Stimulated activated CD8-positive, alpha-beta memory T cell treated with anti-CD3 and anti-CD28 coated beads, Interleukin-2, amount 100 ng/mL, for 1 hour (primary cell): ENCODE results near the gene KCNG3.

Experiments used
- DNase-seq, 2 donors: peaks; one replicate each; pipeline ENCODE4 v3.0.0-alpha.2; 2020; ENCODE audit warnings: low read depth in 2 of 2

KCNG3 gene

GRCh38 chr2:42486145-42486906, 7.5 kb downstream of the KCNG3 start:
- DNase-seq, result no peak

- no peak for DNase-seq
Measured at GRCh38 chr2:42480402-42480801, 13.4 kb downstream of the KCNG3 start.

- DNase-seq, result no peak
Measured at GRCh38 chr2:42474765-42475454, 18.9 kb downstream of the KCNG3 start.

- DNase-seq, result no peak
Measured at GRCh38 chr2:42470706-42471105, 23.1 kb downstream of the KCNG3 start.

GRCh38 chr2:42464631-42465030, 29.2 kb downstream of the KCNG3 start:
- no peak for DNase-seq

- DNase-seq, result no peak
Measured at GRCh38 chr2:42463570-42463969, 30.2 kb downstream of the KCNG3 start.

GRCh38 chr2:42459296-42459695, 34.5 kb downstream of the KCNG3 start:
- DNase-seq, result no peak

GRCh38 chr2:42458396-42458795, 35.4 kb downstream of the KCNG3 start:
- DNase-seq, result no peak

- no peak for DNase-seq
Measured at GRCh38 chr2:42457011-42457410, 36.8 kb downstream of the KCNG3 start.

GRCh38 chr2:42456126-42456839, 37.5 kb downstream of the KCNG3 start:
- DNase-seq, result no peak

GRCh38 chr2:42452545-42452944, 41.2 kb downstream of the KCNG3 start:
- no peak for DNase-seq

- DNase-seq, result no peak
Measured at GRCh38 chr2:42450136-42450535, 43.6 kb downstream of the KCNG3 start.

- no peak for DNase-seq
Measured at GRCh38 chr2:42449163-42450087, 44.4 kb downstream of the KCNG3 start.

GRCh38 chr2:42448163-42448562, 45.6 kb downstream of the KCNG3 start:
- DNase-seq, result no peak

- DNase-seq, result no peak
Measured at GRCh38 chr2:42446503-42447271, 47.1 kb downstream of the KCNG3 start.

GRCh38 chr2:42443718-42444399, 49.9 kb downstream of the KCNG3 start:
- DNase-seq, result no peak

GRCh38 chr2:42442774-42443173, 51.0 kb downstream of the KCNG3 start:
- DNase-seq, result no peak

GRCh38 chr2:42438685-42439084, 55.1 kb downstream of the KCNG3 start:
- DNase-seq, result no peak

- DNase-seq, result no peak
Measured at GRCh38 chr2:42436370-42436769, 57.4 kb downstream of the KCNG3 start.

GRCh38 chr2:42435628-42436027, 58.2 kb downstream of the KCNG3 start:
- DNase-seq, result no peak
